NCI-H146 (cell line): ENCODE results near the gene VPS26A.

Experiments
- DNase-seq: peaks from one replicate; lab custom pipeline; 2025; lab: John Stamatoyannopoulos, UW

The VPS26A gene

GRCh38 chr10:69123747-69124562, at the start of gene VPS26A:
Gene VPS26A, plus strand, starts transcription at chr10:69124178. Its CDS starts 100 bp downstream, at chr10:69124278.
- DNase-seq, result peak; percentile 99

GRCh38 chr10:69074532-69074931, 49.4 kb upstream of the VPS26A start:
- DNase-seq, result no peak

DNA sequence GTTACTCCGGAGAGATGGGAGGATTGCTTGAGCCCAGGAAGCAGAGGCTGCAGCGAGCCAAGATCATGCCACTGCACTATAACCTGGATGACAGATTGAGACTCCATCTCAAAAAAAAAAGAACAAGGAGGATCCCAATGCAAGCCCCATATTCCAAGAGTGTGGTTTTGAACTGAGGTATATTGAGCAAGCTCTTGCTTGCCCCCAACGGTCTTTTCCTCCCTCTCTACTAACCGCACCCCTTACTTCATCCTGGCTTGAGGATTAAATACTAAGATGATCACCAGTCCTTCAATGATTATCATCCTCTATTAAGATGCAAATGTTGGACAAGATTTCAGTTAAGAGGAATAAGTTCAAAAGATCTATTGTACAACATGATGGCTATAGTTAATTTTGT, 48.5 kb upstream of the VPS26A start:
- DNase-seq, result no peak

DNA sequence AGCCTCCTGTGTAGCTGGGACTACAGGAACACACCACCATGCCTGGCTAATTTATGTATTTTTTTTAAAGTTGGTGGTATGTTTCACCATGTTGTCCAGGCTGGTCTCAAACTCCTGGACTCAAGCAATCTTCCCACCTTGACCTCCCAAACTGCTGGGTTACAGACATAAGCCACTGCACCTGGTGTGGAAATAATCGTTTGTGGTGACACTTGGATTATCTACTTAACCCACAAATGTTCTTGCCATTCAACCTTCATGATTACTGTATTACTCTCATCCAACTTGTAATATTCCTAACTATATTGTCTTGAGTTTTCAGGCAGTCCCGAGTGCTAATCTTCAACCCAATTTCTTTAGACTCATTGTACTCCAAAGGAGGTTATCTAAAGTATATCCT, 45.7 kb upstream of the VPS26A start:
- no peak for DNase-seq

DNA sequence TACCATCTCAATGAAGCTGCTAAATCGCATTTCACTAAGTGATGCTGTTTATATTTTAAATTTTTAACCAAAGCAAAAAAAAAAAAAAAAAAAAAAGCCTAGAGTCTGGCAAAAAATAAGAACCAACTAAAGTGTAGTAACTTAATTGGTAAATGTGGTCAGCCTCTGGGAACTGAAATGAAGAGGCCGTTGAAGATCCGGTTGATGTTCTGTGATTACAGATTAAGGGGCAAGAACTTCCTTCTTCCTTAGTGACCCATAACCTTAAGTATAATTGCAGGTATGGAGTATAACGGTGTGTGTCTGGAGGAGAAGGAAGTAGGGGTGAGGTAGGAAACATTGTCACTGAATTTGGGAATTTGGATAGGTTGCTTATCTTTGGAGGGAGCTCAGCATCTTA, 43.8 kb upstream of the VPS26A start:
- no peak for DNase-seq

DNA sequence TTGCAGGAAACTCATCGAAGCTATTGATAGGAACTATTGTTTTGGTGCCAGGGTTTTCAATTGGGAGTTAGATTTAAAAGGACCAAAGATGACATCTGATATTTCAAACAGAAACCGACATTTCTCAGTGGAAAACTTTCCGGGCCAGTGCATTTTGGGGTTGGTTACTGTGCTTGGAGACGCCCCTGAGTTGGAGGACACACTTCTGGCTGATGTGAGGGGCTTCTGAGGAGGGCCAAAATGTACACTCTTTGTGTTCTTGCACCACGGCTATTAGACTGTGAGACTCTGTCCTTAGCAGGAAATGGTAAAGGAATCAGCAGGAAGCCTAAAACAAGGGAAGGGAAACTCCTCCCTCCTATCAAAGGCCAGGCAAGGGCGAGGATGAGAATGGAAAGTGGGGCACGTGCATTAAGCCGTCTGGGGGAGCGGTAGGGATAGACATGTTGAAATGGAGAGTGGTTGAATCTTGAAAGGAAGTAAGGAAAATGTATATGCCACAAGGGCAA, 37.9 kb upstream of the VPS26A start:
- peak; percentile 36 for DNase-seq

DNA sequence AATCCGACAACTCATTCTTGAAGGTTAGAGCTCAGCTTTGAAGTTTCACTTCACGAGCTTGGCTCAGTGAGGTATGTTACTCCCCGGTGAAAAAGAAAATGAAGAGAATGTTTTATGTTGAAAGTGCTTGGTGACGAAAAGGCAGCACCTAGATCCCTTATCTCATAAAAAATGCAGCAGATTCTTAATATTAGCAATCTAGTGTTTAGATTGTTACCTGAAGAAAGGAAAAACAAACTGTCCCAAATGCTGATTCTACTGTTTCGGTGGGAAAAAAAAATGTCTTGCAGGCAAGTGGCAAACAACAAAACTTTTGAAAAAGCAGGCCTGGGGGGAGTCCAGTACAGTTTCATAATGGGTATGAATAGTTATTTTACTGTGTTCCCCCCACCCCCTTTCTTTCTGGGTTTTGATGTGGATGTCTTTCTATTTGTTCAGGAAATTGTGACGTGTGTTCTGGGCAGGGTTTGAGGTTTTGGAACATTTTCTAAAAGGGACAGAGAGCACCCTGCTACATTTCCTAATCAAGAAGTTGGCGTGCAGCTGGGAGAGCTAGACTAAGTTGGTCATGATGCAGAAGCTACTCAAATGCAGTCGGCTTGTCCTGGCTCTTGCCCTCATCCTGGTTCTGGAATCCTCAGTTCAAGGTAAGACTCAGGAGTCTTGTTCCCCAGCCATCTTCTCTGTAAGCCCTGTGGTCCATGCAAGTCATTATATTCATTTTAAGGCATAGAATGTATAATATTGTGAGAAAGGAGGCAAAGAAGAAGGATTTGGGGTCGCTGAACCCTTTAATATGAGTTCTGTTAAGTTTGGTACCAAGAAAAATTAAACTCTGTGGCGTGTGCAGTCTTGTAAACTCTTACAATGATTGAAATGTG, 36.1 kb upstream of the VPS26A start, which contains the start of gene SRGN:
Gene SRGN, plus strand, starts transcription at position 514 of the 881 bp plus-strand sequence. Its CDS starts 55 bp downstream, at position 569.
- no peak for DNase-seq

GRCh38 chr10:69088471-69088769, 35.6 kb upstream of the VPS26A start:
- DNase-seq, result no peak

DNA sequence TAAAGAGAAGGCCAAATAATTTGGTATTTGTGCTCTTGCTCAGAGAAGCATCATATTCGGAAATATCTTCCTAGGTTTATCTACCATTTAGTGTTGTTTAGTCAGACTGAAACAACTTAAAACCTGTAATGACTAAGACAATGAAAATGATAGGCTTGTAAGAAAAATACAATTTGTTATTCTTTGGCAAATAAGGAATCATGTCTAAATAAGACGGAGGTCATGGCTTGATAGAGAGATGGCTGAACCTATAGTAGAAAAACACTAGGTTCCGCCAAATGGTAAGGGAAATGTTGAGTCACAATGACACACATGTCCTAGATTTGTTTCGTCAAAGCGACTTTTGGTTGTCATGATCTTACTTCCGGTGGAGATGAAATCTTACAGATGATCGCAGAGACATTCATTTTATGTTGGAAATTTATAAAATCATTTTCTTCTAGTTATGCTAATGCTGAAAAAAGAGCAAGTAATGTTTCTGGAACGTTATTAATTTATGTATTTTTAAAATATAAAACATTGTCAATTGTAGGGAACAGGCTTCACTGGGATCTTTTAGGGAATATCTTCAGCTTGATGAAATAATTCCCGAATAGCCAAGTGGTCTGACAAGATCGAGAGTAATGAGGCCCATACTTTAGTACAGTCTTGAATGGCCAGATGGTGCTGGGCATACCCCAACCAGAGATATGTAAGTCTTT, 35.0 kb upstream of the VPS26A start:
- no peak for DNase-seq

DNA sequence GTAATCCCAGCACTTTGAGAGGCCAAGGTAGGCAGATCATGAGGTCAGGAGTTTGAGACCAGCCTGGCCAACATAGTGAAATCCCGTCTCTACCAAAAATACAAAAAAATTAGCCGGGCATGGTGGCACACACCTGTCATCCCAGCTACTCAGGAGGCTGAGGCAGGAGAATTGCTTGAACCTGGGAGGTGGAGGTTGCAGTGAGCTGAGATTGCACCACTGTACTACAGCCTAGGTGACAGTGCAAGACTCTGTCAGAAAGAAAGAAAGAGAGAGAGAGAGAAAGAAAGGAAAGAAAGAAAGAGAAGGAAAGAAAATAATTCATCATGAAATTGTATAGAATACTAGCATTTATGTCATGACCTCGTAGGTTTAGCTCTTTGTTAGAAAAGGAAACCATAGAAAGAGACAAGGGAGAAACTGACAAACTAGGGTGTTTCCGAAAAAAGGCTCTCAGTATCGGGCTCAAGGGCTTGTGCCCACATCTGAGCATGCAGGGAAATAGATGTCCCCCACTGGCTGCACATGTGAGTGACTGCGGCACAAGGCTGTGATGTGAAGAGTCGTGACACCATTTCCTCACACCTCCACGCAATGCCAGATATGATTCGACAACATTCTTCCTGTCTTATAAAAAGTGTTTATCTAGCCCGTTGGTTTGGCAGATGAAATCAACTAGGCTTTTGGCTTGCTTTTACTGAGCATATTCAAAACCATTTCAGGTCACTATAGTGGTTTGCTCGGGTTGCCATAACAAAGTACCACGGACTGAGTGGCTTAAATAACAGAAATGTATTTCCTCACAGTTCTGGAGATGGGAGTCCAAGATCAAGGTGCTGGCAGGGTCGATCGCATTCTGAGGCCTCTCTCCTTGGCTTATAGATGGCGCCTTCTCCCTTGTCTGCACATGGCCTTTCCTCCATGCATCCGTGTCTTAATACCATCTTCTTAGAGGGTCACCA, 34.1 kb upstream of the VPS26A start:
- no peak for DNase-seq

DNA sequence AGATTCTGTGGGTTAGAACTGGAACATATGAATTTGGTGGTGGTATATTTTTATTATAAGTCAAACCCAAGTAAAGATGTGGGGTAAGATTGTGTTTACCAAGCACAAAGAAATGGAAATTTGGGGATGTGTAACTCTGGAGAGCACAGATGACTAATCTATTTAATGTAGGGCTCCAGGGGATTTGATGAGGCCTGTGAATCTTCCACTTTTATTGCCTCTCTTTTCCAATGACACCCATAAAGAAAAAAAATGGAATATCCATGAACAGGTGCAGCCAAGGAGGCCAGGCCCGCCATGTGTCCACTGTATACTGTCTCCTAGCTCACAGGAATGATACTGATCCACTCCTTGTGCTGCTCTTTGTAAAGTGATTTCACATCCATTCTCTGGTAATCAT, 33.3 kb upstream of the VPS26A start:
- DNase-seq, result no peak

GRCh38 chr10:69091143-69091651, 32.8 kb upstream of the VPS26A start:
- DNase-seq, result no peak

DNA sequence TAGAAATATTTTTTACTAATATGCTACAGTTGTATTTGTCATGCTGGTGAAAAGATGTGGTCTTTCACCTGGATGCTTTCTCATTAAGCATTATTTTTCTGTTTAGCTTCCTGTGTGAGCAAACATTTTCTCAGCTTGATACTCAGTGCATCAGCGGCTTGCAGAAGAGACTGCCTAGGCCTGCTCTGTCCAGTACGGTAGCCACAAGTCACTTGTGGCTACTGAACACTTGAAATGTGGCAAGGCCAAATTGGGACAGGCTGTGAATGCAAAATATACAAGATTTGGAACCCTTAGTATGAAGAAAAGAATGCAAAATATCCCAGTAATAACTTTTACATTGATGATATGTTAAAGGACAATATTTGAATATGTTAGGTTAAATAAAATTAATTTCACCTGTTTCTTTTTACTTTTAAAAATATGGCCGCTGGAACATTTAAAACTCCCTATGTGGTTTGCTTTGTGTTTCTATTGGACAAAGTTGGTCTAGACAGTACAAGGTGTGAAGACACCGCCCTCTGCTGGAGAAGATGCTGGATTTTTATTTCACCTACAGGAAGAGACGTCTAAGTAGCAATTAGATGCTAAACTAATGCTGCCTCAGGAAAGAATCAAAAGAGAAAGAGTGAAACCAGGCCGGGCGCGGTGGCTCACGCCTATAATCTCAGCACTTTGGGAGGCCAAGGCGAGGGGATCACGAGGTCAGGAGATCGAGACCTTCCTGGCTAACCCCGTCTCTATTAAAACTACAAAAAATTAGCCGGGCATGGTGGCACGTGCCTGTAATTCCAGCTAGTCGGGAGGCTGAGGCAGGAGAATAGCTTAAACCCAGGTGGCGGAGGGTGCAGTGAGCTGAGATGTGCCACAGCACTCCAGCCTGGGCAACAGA, 30.8 kb upstream of the VPS26A start:
- peak; percentile 79 for DNase-seq

DNA sequence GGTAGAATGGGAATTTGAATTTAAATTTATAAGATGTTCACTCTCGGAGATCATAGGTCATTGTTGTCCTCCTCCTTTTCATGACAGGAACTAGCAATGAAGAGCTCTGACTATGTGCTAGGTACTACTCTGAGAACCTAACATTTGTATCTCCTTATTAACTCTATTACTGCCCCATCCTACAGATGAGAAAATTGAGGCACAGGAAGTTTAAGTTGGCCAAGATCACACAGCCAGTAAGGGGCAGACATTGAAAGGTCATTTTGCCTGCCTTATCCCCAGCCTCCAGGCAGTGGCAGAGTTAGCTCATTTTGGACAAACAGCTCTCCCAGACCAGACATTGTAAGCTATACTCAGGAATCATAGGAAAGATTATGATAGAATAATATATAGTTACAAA, 30.0 kb upstream of the VPS26A start:
- no peak for DNase-seq

- no peak for DNase-seq
Observed at GRCh38 chr10:69096045-69096444, 27.9 kb upstream of the VPS26A start.

- no peak for DNase-seq
Observed at GRCh38 chr10:69097729-69098128, 26.2 kb upstream of the VPS26A start.

DNA sequence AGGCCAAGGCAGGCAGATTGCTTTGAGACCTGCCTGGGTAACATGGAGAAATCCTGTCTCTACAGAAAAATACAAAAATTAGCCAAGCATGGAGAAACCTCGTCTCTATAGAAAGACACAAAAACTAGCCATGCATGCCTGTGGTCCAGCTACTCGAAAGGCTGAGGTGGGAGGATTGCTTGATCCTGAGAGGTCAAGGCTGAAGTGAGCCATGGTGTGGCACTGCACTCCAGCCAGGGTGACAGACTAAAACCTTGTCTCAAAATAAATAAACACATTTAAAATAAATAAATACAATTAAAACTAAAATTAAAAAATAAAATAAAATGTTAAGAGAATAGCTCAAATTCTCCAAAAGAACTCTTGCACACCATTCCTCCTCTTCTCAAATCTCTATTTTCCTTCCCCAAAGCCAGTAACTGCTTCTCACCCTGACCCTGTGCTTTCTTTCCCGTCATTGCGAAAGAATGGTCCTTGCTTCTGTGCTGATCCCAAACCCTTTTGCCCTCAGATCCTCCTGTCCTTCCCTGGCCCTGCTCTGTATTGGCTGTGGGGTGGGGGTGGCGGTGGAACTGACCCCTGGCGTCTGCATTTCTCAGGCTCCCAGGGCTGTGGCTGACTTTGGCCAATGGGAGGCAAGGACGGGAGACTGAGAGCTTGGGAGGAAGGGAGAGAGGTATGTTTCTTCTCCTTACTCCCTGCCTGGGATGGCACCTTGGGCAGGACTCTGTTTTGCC, 23.7 kb upstream of the VPS26A start:
- no peak for DNase-seq

DNA sequence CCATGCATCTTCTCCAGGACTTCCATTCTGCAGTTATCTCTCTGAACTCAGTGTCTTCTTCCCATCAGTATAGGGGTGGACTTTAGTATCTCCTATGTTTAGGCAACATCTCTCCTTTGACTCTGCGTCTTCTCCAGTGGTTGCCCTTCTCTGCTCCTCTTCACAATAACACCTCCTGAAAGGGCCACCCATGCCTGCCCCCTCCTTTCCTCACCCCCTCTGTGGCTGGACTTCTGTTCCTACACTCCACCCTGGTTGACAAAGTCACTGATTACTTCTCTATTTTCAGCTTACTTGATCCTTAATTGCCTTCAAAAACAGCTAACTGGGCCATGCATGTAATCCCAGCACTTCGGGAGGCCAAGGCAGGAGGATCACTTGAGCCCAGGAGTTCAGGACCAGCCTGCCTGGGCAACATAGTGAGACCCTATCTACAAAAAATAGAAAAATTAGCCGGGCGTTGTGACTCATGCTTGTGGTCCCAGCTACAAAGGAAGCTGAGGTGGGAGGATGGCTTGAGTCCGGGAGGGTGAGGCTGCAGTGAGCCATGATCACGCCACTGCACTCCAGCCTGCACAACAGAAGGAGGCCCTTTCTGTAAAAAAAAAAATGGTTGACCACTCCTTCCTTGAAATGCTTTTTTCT, 22.4 kb upstream of the VPS26A start:
- DNase-seq, result no peak

- no peak for DNase-seq
Observed at GRCh38 chr10:69102440-69102839, 21.5 kb upstream of the VPS26A start.
